ENCODE results near the gene PGGT1B. TPM values are rescaled to one million over a fixed set of nuclear protein-coding genes. Genes with fewer than 3 reads are reported as not detected.

Gene PGGT1B
- total and polyA plus RNA-seq, 2 donors (not counting 1 experiment from before 2014, with no cell fraction given), result 3.8 to 63.4 TPM

- no peak overlapping the region for H3K4me3 Mint-ChIP-seq
- Histone ChIP-seq H3K9me3 (ENCODE audit: control extremely low read depth in 1 of 3, control insufficient read depth in 2 of 3, insufficient read depth in 1 of 3, low read length in 2 of 3) (no peaks in the 10 kb centered on the region), H3K9ac (ENCODE audit: low read length) (no peak overlapping the region), H3K27ac (ENCODE audit: low read length in 2 of 2) (no peak overlapping the region), H2AFZ (ENCODE audit: insufficient read depth, low read depth, low read length, poor library complexity, severe bottlenecking) (no peak overlapping the region), H4K20me1 (ENCODE audit: control insufficient read depth, insufficient read depth, low read length, poor library complexity, severe bottlenecking) (peaks cover 67% of the 10 kb centered on the region), H3K36me3 (replicated peaks in 1 of 2; ENCODE audit: control extremely low read depth in 1 of 2, control insufficient read depth in 1 of 2, extremely low read depth in 1 of 2, insufficient read depth in 2 of 2, low read length in 1 of 2) (peaks cover 5 to 16% of the 10 kb centered on the region in 2 experiments), H3K4me3 (ENCODE audit: control extremely low read depth in 1 of 5, extremely low read depth in 1 of 5, insufficient read depth in 1 of 5, low read depth in 2 of 5, low read length in 4 of 5) (no peak overlapping the region), H3K79me2 (ENCODE audit: control insufficient read depth, insufficient read depth, low read length) (peaks cover 54% of the 10 kb centered on the region), H3K27me3 (replicated peaks in 1 of 4; ENCODE audit: control extremely low read depth in 1 of 4, control insufficient read depth in 3 of 4, insufficient read depth in 4 of 4, low read length in 3 of 4) (no peaks in the 10 kb centered on the region), H3K4me1 (ENCODE audit: control insufficient read depth in 2 of 2, insufficient read depth in 2 of 2, low read length in 2 of 2) (no peaks in the 10 kb centered on the region), H3K4me2 (replicated peaks; ENCODE audit: low read depth, low read length, poor library complexity, severe bottlenecking) (no peak overlapping the region)
- peaks cover 15% of the 10 kb centered on the region for H3K4me1 Mint-ChIP-seq
- WGBS (ENCODE audit: insufficient coverage), result no CpG with 5 or more reads among the region's 3 CpGs
- ATAC-seq (ENCODE audit: low read depth) (peak; percentile 53), DNase-seq (peak; percentile 58)
- H3K27me3 Mint-ChIP-seq, result no peaks in the 10 kb centered on the region
- CTCF ChIA-PET, result interaction anchor here (0.7 to 14.2 kb wide), 12 partner anchors 15 to 1635 kb away, joined by 3 to 194 read pairs (median 5); partner anchors contain the start of gene PGGT1B
- TF ChIP-seq EZH2 (IDR thresholded peaks at IDR 0.05; ENCODE audit: borderline replicate concordance, insufficient read depth, low read depth, low read length, poor library complexity, severe bottlenecking), result no peak
- peak; percentile 93 for TF ChIP-seq CTCF (IDR thresholded peaks at IDR 0.05)
- intact Hi-C loops (cut with micrococcal nuclease), result loop anchor here (1.0 to 5.0 kb wide), 4 partner anchors 39 to 1569 kb away; no protein-coding TSS in a partner anchor
- H3K9me3 Mint-ChIP-seq (ENCODE audit: insufficient read depth), result no peaks in the 10 kb centered on the region
- POLR2A ChIA-PET, result no interaction called here
- H3K27ac Mint-ChIP-seq, result no peak overlapping the region
Measured at GRCh38 chr5:115246361-115246991, 16.2 kb downstream of the PGGT1B start.

GRCh38 chr5:115243412-115243811 is 19.3 kb downstream of the PGGT1B start:
- peaks cover 8 to 38% of the 10 kb centered on the region in 2 experiments for H3K36me3 ChIP-seq (replicated peaks in 1 of 2; ENCODE audit: control extremely low read depth in 1 of 2, control insufficient read depth in 1 of 2, extremely low read depth in 1 of 2, insufficient read depth in 2 of 2, low read length in 1 of 2)
- Mint-ChIP-seq H3K4me3 (no peak overlapping the region), H3K27me3 (no peaks in the 10 kb centered on the region), H3K27ac (no peak overlapping the region), H3K4me1 (peaks cover 8% of the 10 kb centered on the region), H3K9me3 (ENCODE audit: insufficient read depth) (no peaks in the 10 kb centered on the region)
- H4K20me1 ChIP-seq (ENCODE audit: control insufficient read depth, insufficient read depth, low read length, poor library complexity, severe bottlenecking), result peaks cover 74% of the 10 kb centered on the region
- no peak overlapping the region for H3K27ac ChIP-seq (ENCODE audit: low read length in 2 of 2)
- DNase-seq (no peak), ATAC-seq (ENCODE audit: low read depth) (no peak)
- H3K4me1 ChIP-seq (ENCODE audit: control insufficient read depth in 2 of 2, insufficient read depth in 2 of 2, low read length in 2 of 2), result no peaks in the 10 kb centered on the region
- intact Hi-C loops (cut with micrococcal nuclease), result no loop called here
- CTCF ChIA-PET, result interaction anchor here (14.2 kb wide), 1 partner anchor 144 kb away, joined by 194 read pairs; no protein-coding TSS in a partner anchor
- no peak overlapping the region for H2AFZ ChIP-seq (ENCODE audit: insufficient read depth, low read depth, low read length, poor library complexity, severe bottlenecking)
- POLR2A ChIA-PET, result no interaction called here
- H3K4me2 ChIP-seq (replicated peaks; ENCODE audit: low read depth, low read length, poor library complexity, severe bottlenecking), result no peak overlapping the region
- no peaks in the 10 kb centered on the region for H3K9me3 ChIP-seq (ENCODE audit: control extremely low read depth in 1 of 3, control insufficient read depth in 2 of 3, insufficient read depth in 1 of 3, low read length in 2 of 3)
- no peak overlapping the region for H3K9ac ChIP-seq (ENCODE audit: low read length)
- no peaks in the 10 kb centered on the region for H3K27me3 ChIP-seq (replicated peaks in 1 of 4; ENCODE audit: control extremely low read depth in 1 of 4, control insufficient read depth in 3 of 4, insufficient read depth in 4 of 4, low read length in 3 of 4)
- no peak overlapping the region for H3K4me3 ChIP-seq (ENCODE audit: control extremely low read depth in 1 of 5, extremely low read depth in 1 of 5, insufficient read depth in 1 of 5, low read depth in 2 of 5, low read length in 4 of 5)
- peaks cover 48% of the 10 kb centered on the region for H3K79me2 ChIP-seq (ENCODE audit: control insufficient read depth, insufficient read depth, low read length)
- TF ChIP-seq CTCF (IDR thresholded peaks at IDR 0.05) (no peak), EZH2 (IDR thresholded peaks at IDR 0.05; ENCODE audit: borderline replicate concordance, insufficient read depth, low read depth, low read length, poor library complexity, severe bottlenecking) (no peak)

All from B cell (primary cell).